DOHH2 (cell line): Measurements from ENCODE around the gene UBN1.

Source experiments
- H3F3A ChIP-seq: fragments of 200-600 bp; sonication (generic), shearing (Covaris generic); 2 replicates; pipeline ENCODE4 v1.6.0; 2016; ENCODE audit warnings: antibody characterized with exemption, mild to moderate bottlenecking; ENCODE audit not compliant: control insufficient read depth, insufficient read depth
- H3K27ac ChIP-seq: fragments of 200-600 bp; sonication (generic); 2 replicates; pipeline ENCODE4 v1.5.1; 2014; ENCODE audit warnings: low read depth, mild to moderate bottlenecking, low read length, moderate library complexity
- H3K27me3 ChIP-seq: fragments of 200-600 bp; sonication (generic); 2 replicates; pipeline ENCODE4 v1.6.1; 2014; ENCODE audit warnings: mild to moderate bottlenecking, low read length, mixed read lengths; ENCODE audit not compliant: control insufficient read depth
- H3K36me3 ChIP-seq: fragments of 200-600 bp; sonication (generic); 2 replicates; pipeline ENCODE4 v1.6.1; 2014; ENCODE audit warnings: mild to moderate bottlenecking, low read length, moderate library complexity, mixed read lengths; ENCODE audit not compliant: control insufficient read depth
- H3K4me1 ChIP-seq: fragments of 200-600 bp; sonication (generic); 2 replicates; pipeline ENCODE4 v1.6.1; 2014; ENCODE audit warnings: mild to moderate bottlenecking, low read length, mixed read lengths; ENCODE audit not compliant: control insufficient read depth
- H3K4me2 ChIP-seq: fragments of 200-600 bp; sonication (generic); 2 replicates; pipeline ENCODE4 v1.6.0; 2014; ENCODE audit warnings: mild to moderate bottlenecking, low read length, moderate library complexity
- H3K4me3 ChIP-seq: fragments of 200-600 bp; sonication (generic); 2 replicates; pipeline ENCODE4 v1.5.1; 2014; ENCODE audit warnings: mild to moderate bottlenecking, low read length, mixed read lengths
- H3K79me2 ChIP-seq: fragments of 200-600 bp; sonication (generic); 2 replicates; pipeline ENCODE4 v1.6.1; 2014; ENCODE audit warnings: mild to moderate bottlenecking, low read length, mixed read lengths; ENCODE audit not compliant: control insufficient read depth
- H3K9me2 ChIP-seq: fragments of 200-600 bp; sonication (generic); replicated peaks from 2 replicates; pipeline ENCODE4 v1.6.1; 2014; ENCODE audit warnings: mild to moderate bottlenecking, low read length, mixed read lengths; ENCODE audit not compliant: control insufficient read depth
- H3K9me3 ChIP-seq: fragments of 200-600 bp; sonication (generic); 2 replicates; pipeline ENCODE4 v1.6.1; 2014; ENCODE audit warnings: antibody characterized with exemption, low read length, mixed read lengths; ENCODE audit not compliant: control insufficient read depth, insufficient read depth
- H4K20me1 ChIP-seq: fragments of 200-600 bp; sonication (generic); 2 replicates; pipeline ENCODE4 v1.6.0; 2014; ENCODE audit warnings: low read depth, mild to moderate bottlenecking, antibody characterized with exemption, low read length, moderate library complexity; ENCODE audit not compliant: control insufficient read depth, insufficient read depth
- CTCF ChIP-seq: fragments of 200-600 bp; sonication (generic); IDR thresholded peaks from one replicate; pipeline ENCODE4 v1.5.1; 2014; ENCODE audit warnings: antibody characterized with exemption, mild to moderate bottlenecking, low read depth, low read length; ENCODE audit not compliant: poor library complexity, severe bottlenecking
- EZH2phosphoT487 ChIP-seq: fragments of 200-600 bp; sonication (generic); IDR thresholded peaks from 2 replicates; pipeline ENCODE4 v1.6.1; 2017; ENCODE audit warnings: borderline replicate concordance, mild to moderate bottlenecking, antibody characterized with exemption, low read length, moderate library complexity, mixed read lengths

The UBN1 gene

GRCh38 chr16:4914528-4915225 lies 67.4 kb downstream of the UBN1 start:
- no peaks in the 10 kb centered on the region for H4K20me1 ChIP-seq
- no peak overlapping the region for H3K27ac ChIP-seq
- no peaks in the 10 kb centered on the region for H3K9me3 ChIP-seq
- no peak overlapping the region for H3K4me3 ChIP-seq
- no peak overlapping the region for H3K4me2 ChIP-seq
- H3K4me1 ChIP-seq = no peaks in the 10 kb centered on the region
- no peaks in the 10 kb centered on the region for H3K27me3 ChIP-seq
- H3F3A ChIP-seq = no peaks in the 10 kb centered on the region
- no peaks in the 10 kb centered on the region for H3K9me2 ChIP-seq
- no peaks in the 10 kb centered on the region for H3K79me2 ChIP-seq
- no peak for TF ChIP-seq CTCF
- no peak for TF ChIP-seq EZH2phosphoT487
- no peaks in the 10 kb centered on the region for H3K36me3 ChIP-seq

GRCh38 chr16:4915226-4915761 lies 68.0 kb downstream of the UBN1 start:
- Histone ChIP-seq H3K27ac (no peak overlapping the region), H3K4me2 (no peak overlapping the region), H4K20me1 (no peaks in the 10 kb centered on the region), H3K4me1 (no peaks in the 10 kb centered on the region), H3K9me3 (no peaks in the 10 kb centered on the region), H3K4me3 (no peak overlapping the region), H3K36me3 (no peaks in the 10 kb centered on the region), H3K79me2 (no peaks in the 10 kb centered on the region), H3K9me2 (no peaks in the 10 kb centered on the region), H3K27me3 (no peaks in the 10 kb centered on the region), H3F3A (no peaks in the 10 kb centered on the region)
- no peak for TF ChIP-seq CTCF
- TF ChIP-seq EZH2phosphoT487 = no peak

- Histone ChIP-seq H3K27me3 (no peaks in the 10 kb centered on the region), H3K27ac (no peak overlapping the region), H3K9me2 (no peaks in the 10 kb centered on the region), H4K20me1 (no peaks in the 10 kb centered on the region), H3K79me2 (no peaks in the 10 kb centered on the region), H3K36me3 (no peaks in the 10 kb centered on the region), H3F3A (no peaks in the 10 kb centered on the region), H3K4me1 (no peaks in the 10 kb centered on the region), H3K9me3 (no peaks in the 10 kb centered on the region), H3K4me2 (no peak overlapping the region), H3K4me3 (no peak overlapping the region)
- TF ChIP-seq CTCF (no peak), EZH2phosphoT487 (no peak)
These were observed 69.8 kb downstream of the UBN1 start for GRCh38 chr16:4917117-4917516.
